ENCODE data around the gene PTPDC1.

DNA sequence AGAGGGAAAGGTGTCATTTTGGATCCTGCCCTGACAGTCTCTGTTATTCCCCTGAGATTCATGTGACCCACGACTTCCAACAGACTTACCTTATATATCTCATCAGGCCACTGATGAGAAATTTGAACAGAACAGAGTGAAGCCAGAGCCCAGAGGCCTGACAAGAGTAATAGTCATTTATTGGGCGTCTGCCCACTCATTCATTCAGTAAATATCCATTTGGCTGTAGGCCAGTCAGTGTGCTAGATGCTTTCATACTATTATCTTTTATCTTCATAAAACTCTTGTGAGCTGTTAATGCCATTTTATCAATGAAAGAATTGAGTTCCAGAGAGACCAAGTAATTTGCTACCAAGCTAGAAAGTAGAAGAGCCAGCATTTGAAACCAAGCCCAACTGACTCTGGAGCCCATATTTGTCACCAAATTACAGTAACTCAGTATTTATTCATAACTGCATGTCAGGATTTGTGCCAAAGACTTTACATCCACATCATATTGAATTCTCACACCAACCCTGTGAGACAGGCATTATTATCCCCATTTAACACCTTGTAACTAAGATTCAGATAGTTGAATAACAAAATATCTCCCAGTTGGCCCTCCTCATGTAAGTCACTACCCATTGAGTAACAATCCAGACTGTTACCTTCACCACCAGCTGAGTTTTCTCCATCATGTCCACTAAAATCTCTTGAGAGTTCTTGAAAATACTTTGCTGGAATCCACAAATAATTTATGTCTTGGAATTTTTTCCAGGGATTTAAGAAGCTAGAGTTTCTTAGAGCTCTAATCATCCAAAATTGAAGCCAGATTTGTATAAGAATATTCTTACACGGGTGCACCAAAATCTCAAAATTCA is 2.5 kb downstream of the PTPDC1 start:
- no peak for TF ChIP-seq POLR2A (IDR thresholded peaks at IDR 0.05)
- TF ChIP-seq, protein P1, sequence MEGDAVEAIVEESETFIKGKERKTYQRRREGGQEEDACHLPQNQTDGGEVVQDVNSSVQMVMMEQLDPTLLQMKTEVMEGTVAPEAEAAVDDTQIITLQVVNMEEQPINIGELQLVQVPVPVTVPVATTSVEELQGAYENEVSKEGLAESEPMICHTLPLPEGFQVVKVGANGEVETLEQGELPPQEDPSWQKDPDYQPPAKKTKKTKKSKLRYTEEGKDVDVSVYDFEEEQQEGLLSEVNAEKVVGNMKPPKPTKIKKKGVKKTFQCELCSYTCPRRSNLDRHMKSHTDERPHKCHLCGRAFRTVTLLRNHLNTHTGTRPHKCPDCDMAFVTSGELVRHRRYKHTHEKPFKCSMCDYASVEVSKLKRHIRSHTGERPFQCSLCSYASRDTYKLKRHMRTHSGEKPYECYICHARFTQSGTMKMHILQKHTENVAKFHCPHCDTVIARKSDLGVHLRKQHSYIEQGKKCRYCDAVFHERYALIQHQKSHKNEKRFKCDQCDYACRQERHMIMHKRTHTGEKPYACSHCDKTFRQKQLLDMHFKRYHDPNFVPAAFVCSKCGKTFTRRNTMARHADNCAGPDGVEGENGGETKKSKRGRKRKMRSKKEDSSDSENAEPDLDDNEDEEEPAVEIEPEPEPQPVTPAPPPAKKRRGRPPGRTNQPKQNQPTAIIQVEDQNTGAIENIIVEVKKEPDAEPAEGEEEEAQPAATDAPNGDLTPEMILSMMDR (IDR thresholded peaks at IDR 0.05 in 4 of 5, conservative IDR thresholded peaks at IDR 0.05 in 1 of 5) = no peak
